ENCODE data around the gene RPP25.

DNA sequence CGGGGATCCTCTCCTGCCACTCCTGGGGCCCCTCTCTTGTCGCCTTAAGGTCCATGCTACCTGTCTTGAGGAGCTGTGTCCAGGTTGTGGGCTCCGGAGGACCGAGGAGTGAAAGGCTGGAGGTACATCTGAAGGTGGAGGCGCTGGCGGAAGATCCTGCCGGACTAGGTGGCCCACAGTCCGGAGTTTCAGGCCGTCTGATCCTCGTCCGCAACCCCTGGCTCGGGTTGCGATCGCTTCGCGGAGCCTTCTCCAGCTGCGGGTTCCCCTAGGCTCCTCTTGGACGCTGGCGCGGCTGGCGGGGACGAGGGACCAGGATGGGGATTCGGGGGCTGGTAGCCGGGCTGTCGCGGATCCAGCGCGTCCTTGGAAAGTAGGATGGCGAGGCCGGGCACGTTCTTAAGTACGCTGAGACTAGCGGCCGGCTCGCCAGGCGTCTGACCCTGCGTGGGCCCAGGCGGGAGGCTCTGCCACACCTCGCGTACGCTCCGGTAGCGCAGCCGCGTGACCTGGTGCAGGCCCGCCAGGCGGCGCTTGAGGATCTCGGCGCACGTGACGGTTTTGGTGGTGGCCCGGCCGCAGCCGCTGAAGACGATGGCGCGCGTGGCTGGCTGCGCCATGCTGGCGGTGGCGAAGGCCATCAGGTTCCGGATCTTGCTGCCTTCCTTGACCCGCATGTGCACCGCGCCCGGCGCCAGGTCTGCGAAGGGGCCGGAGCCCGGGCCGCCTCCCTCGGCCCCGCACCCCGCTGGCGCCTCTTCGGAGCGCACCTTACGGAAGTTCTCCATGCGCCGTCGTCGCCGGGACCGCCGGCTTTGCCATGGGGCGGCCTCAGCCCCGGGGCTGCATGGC is 550 bp downstream of the RPP25 start:
- TF ChIP-seq, protein P1, sequence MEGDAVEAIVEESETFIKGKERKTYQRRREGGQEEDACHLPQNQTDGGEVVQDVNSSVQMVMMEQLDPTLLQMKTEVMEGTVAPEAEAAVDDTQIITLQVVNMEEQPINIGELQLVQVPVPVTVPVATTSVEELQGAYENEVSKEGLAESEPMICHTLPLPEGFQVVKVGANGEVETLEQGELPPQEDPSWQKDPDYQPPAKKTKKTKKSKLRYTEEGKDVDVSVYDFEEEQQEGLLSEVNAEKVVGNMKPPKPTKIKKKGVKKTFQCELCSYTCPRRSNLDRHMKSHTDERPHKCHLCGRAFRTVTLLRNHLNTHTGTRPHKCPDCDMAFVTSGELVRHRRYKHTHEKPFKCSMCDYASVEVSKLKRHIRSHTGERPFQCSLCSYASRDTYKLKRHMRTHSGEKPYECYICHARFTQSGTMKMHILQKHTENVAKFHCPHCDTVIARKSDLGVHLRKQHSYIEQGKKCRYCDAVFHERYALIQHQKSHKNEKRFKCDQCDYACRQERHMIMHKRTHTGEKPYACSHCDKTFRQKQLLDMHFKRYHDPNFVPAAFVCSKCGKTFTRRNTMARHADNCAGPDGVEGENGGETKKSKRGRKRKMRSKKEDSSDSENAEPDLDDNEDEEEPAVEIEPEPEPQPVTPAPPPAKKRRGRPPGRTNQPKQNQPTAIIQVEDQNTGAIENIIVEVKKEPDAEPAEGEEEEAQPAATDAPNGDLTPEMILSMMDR (IDR thresholded peaks at IDR 0.05), result peak in 3 of 4 experiments; percentile 51 to 59 (median 58)
- TF ChIP-seq POLR2A (IDR thresholded peaks at IDR 0.05), result no peak
